ENCODE results near the gene CASP5.
"Not testable (repeated sequence)": the region's sequence is repeated elsewhere in the genome, so short reads cannot be mapped to it uniquely, and the experiment has no call there.

DNA sequence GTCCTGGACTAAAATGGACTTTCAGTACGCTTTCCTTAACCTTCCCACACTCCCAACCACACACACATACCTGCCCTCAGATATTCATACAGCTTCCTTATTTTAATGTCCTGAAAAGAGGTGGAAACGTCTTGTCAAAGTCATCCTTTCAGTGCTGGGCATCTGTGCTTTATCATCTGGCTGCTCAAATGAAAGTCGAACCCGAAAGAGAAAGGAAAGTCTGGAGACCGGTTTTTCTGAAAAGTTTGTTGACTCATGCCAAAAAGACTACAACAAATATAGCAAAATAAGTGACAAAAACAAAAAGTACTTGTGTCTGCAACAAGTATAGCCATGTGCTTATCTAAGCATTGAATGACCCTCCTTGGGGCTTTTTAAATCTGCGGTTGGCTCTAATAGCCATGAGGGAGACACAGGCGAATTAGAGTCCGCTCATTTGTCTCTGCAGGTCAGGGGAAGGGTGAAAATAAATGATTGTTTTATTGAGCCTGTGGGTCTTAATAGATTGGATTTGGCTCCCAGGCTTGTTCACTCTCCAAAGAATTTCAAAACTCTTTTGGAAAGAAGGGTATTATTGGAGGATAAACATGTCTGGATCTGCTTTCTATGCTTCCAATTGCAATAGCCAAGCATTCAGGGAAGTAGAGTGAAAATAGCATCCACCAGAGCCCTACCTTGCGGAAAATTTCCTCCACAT is 40.4 kb upstream of the CASP5 start:
- not testable (repeated sequence) for TF ChIP-seq POLR2A (IDR thresholded peaks at IDR 0.05; ENCODE audit: low read depth); EP300 (IDR thresholded peaks at IDR 0.05); POLR2AphosphoS5 (IDR thresholded peaks at IDR 0.05)
- TF ChIP-seq, protein P1, sequence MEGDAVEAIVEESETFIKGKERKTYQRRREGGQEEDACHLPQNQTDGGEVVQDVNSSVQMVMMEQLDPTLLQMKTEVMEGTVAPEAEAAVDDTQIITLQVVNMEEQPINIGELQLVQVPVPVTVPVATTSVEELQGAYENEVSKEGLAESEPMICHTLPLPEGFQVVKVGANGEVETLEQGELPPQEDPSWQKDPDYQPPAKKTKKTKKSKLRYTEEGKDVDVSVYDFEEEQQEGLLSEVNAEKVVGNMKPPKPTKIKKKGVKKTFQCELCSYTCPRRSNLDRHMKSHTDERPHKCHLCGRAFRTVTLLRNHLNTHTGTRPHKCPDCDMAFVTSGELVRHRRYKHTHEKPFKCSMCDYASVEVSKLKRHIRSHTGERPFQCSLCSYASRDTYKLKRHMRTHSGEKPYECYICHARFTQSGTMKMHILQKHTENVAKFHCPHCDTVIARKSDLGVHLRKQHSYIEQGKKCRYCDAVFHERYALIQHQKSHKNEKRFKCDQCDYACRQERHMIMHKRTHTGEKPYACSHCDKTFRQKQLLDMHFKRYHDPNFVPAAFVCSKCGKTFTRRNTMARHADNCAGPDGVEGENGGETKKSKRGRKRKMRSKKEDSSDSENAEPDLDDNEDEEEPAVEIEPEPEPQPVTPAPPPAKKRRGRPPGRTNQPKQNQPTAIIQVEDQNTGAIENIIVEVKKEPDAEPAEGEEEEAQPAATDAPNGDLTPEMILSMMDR (IDR thresholded peaks at IDR 0.05) = not testable (repeated sequence)

Data from esophagus muscularis mucosa (tissue), 4 donors.